Fibroblast of the aortic adventitia (primary cell): ENCODE data around the gene CEP162. TPM values are rescaled to one million over a fixed set of nuclear protein-coding genes. Genes with fewer than 3 reads are reported as not detected.

ENCODE experiments used
- total RNA-seq: library from RNA; depleted of rRNA; stranded (reverse); fragments of >200 nt; gene quantifications from 2 replicates; pipeline ENCODE4 v1.2.3, GENCODE V29; 2012; ENCODE audit warnings: low replicate concordance

CEP162 gene
- total RNA-seq, 1 donor: 12.4 TPM

Other genes starting within 250 kb of the CEP162 start
- gene MRAP2, start 193.9 kb downstream of the CEP162 start, total RNA-seq: 0.33 and 5.8 TPM in 2 replicates